Activated CD4-positive, CD25-positive, alpha-beta regulatory T cell treated with anti-CD3 and anti-CD28 coated beads, Interleukin-2, amount 50 U/mL, for 24 hours (primary cell): ENCODE data around the gene ABHD14A.

ENCODE experiments used
- ATAC-seq, 2 donors: fragments of 150-1000 bp; cut with Tn5 transposase; one replicate each; pipeline ENCODE4 v1.10.0; 2021; ENCODE audit warnings: mild to moderate bottlenecking in 1 of 2, moderate library complexity in 1 of 2

Gene ABHD14A

GRCh38 chr3:51957520-51958205 lies 17.2 kb upstream of the ABHD14A start:
- no peak for ATAC-seq

GRCh38 chr3:51958603-51959521 lies 16.0 kb upstream of the ABHD14A start:
- no peak for ATAC-seq

- no peak for ATAC-seq
Measured at GRCh38 chr3:51959651-51960050, 15.2 kb upstream of the ABHD14A start.

GRCh38 chr3:51960386-51960785 lies 14.5 kb upstream of the ABHD14A start:
- ATAC-seq, result no peak

- no peak for ATAC-seq
Measured at GRCh38 chr3:51961011-51961410, 13.9 kb upstream of the ABHD14A start.

- ATAC-seq, result no peak
Measured at GRCh38 chr3:51961602-51962569, 13.0 kb upstream of the ABHD14A start.

GRCh38 chr3:51962854-51963530 lies 11.9 kb upstream of the ABHD14A start:
- ATAC-seq, result no peak

GRCh38 chr3:51963951-51964451 lies 10.9 kb upstream of the ABHD14A start:
- ATAC-seq, result no peak

- ATAC-seq, result no peak
Measured at GRCh38 chr3:51964521-51964920, 10.3 kb upstream of the ABHD14A start.

GRCh38 chr3:51966016-51966415 lies 8.8 kb upstream of the ABHD14A start:
- no peak for ATAC-seq

- no peak for ATAC-seq
Measured at GRCh38 chr3:51966486-51966885, 8.4 kb upstream of the ABHD14A start.

GRCh38 chr3:51966922-51967383 lies 7.9 kb upstream of the ABHD14A start:
- ATAC-seq, result peak; percentile 66 to 69

GRCh38 chr3:51967384-51968169 lies 7.3 kb upstream of the ABHD14A start, which contains the start of gene PCBP4:
Gene PCBP4 (minus strand): TSS chr3:51967454. CDS start chr3:51961240, 6,214 bp downstream.
- ATAC-seq, result peak; percentile 72 to 73

GRCh38 chr3:51968170-51968775 lies 6.6 kb upstream of the ABHD14A start:
- ATAC-seq, result no peak

- no peak for ATAC-seq
Measured at GRCh38 chr3:51968883-51969678, 5.8 kb upstream of the ABHD14A start.

- ATAC-seq, result no peak
Measured at GRCh38 chr3:51969841-51970240, 5.0 kb upstream of the ABHD14A start.

GRCh38 chr3:51970606-51971300 lies 4.1 kb upstream of the ABHD14A start:
- ATAC-seq, result no peak

- no peak for ATAC-seq
Measured at GRCh38 chr3:51971350-51971749, 3.5 kb upstream of the ABHD14A start.
